ENCODE measurements around the gene UBE4A. TPM values are rescaled to one million over a fixed set of nuclear protein-coding genes. Genes with fewer than 3 reads are reported as not detected.
A peak's percentile ranks its signal among the peaks of the same experiment; 100 is the strongest.

UBE4A gene, protein sequence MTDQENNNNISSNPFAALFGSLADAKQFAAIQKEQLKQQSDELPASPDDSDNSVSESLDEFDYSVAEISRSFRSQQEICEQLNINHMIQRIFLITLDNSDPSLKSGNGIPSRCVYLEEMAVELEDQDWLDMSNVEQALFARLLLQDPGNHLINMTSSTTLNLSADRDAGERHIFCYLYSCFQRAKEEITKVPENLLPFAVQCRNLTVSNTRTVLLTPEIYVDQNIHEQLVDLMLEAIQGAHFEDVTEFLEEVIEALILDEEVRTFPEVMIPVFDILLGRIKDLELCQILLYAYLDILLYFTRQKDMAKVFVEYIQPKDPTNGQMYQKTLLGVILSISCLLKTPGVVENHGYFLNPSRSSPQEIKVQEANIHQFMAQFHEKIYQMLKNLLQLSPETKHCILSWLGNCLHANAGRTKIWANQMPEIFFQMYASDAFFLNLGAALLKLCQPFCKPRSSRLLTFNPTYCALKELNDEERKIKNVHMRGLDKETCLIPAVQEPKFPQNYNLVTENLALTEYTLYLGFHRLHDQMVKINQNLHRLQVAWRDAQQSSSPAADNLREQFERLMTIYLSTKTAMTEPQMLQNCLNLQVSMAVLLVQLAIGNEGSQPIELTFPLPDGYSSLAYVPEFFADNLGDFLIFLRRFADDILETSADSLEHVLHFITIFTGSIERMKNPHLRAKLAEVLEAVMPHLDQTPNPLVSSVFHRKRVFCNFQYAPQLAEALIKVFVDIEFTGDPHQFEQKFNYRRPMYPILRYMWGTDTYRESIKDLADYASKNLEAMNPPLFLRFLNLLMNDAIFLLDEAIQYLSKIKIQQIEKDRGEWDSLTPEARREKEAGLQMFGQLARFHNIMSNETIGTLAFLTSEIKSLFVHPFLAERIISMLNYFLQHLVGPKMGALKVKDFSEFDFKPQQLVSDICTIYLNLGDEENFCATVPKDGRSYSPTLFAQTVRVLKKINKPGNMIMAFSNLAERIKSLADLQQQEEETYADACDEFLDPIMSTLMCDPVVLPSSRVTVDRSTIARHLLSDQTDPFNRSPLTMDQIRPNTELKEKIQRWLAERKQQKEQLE
- total RNA-seq (ENCODE audit: unreplicated experiment), result 32.0 TPM
- long read RNA-seq, partial matches to known transcripts, result 4 of 7 reads
- long read RNA-seq, other reads (novel, unspliced or antisense), result 3 of 7 reads

GRCh38 chr11:118359295-118359958, at the start of gene UBE4A:
TSS of gene UBE4A (plus strand) at chr11:118359600. CDS start at chr11:118365081, 5,481 bp downstream.
- H3K4me3 Mint-ChIP-seq (ENCODE audit: unreplicated experiment), result peak within 1 kb of the TSS; percentile 99
- H3K27me3 Mint-ChIP-seq (ENCODE audit: unreplicated experiment), result peaks cover 15% of the 10 kb centered on the region
- TF ChIP-seq CTCF (IDR thresholded peaks at IDR 0.05; ENCODE audit: unreplicated experiment), result no peak
- peaks cover 15% of the 10 kb centered on the region for H3K4me1 Mint-ChIP-seq (ENCODE audit: unreplicated experiment)
- H3K36me3 Mint-ChIP-seq (ENCODE audit: low read depth, unreplicated experiment), result peaks cover 5% of the 10 kb centered on the region
- DNase-seq (ENCODE audit: low spot score), result peak; percentile 83
- H3K27ac Mint-ChIP-seq (ENCODE audit: unreplicated experiment), result peak within 1 kb of the TSS; percentile 79
- no peaks in the 10 kb centered on the region for H3K9me3 Mint-ChIP-seq (ENCODE audit: unreplicated experiment)

- no peaks in the 10 kb centered on the region for H3K36me3 Mint-ChIP-seq (ENCODE audit: low read depth, unreplicated experiment)
- H3K27me3 Mint-ChIP-seq (ENCODE audit: unreplicated experiment), result peaks cover 2% of the 10 kb centered on the region
Measured at GRCh38 chr11:118310271-118310670, 49.1 kb upstream of the UBE4A start.

GRCh38 chr11:118310781-118311485, 48.5 kb upstream of the UBE4A start:
- Mint-ChIP-seq H3K4me1 (ENCODE audit: unreplicated experiment) (peaks cover 14% of the 10 kb centered on the region), H3K27ac (ENCODE audit: unreplicated experiment) (no peak overlapping the region), H3K36me3 (ENCODE audit: low read depth, unreplicated experiment) (no peaks in the 10 kb centered on the region), H3K9me3 (ENCODE audit: unreplicated experiment) (no peaks in the 10 kb centered on the region), H3K4me3 (ENCODE audit: unreplicated experiment) (no peak overlapping the region), H3K27me3 (ENCODE audit: unreplicated experiment) (peaks cover 2% of the 10 kb centered on the region)
- no peak for DNase-seq (ENCODE audit: low spot score)
- TF ChIP-seq CTCF (IDR thresholded peaks at IDR 0.05; ENCODE audit: unreplicated experiment), result no peak

More at GRCh38 chr11:118310271-118310670, 49.1 kb upstream of the UBE4A start:
- Mint-ChIP-seq H3K4me1 (ENCODE audit: unreplicated experiment) (peaks cover 12% of the 10 kb centered on the region), H3K4me3 (ENCODE audit: unreplicated experiment) (no peak overlapping the region), H3K9me3 (ENCODE audit: unreplicated experiment) (no peaks in the 10 kb centered on the region), H3K27ac (ENCODE audit: unreplicated experiment) (no peak overlapping the region)
- DNase-seq (ENCODE audit: low spot score), result no peak
- TF ChIP-seq CTCF (IDR thresholded peaks at IDR 0.05; ENCODE audit: unreplicated experiment), result no peak

- H3K9me3 Mint-ChIP-seq (ENCODE audit: unreplicated experiment), result no peaks in the 10 kb centered on the region
- no peak overlapping the region for H3K27ac Mint-ChIP-seq (ENCODE audit: unreplicated experiment)
- TF ChIP-seq CTCF (IDR thresholded peaks at IDR 0.05; ENCODE audit: unreplicated experiment), result no peak
- H3K36me3 Mint-ChIP-seq (ENCODE audit: low read depth, unreplicated experiment), result no peaks in the 10 kb centered on the region
- DNase-seq (ENCODE audit: low spot score), result no peak
- H3K4me1 Mint-ChIP-seq (ENCODE audit: unreplicated experiment), result peaks cover 18% of the 10 kb centered on the region
- H3K4me3 Mint-ChIP-seq (ENCODE audit: unreplicated experiment), result no peak overlapping the region
- H3K27me3 Mint-ChIP-seq (ENCODE audit: unreplicated experiment), result peaks cover 2% of the 10 kb centered on the region
Measured at GRCh38 chr11:118311518-118311917, 47.9 kb upstream of the UBE4A start.

All from endothelial cell (in vitro differentiated cells).